Upper lobe of right lung (tissue), 1 donor: ENCODE measurements around the gene CD7. TPM values are rescaled to one million over a fixed set of nuclear protein-coding genes. Genes with fewer than 3 reads are reported as not detected.

Source experiments
- ATAC-seq: fragments of 200-7000 bp; cut with Tn5 transposase; one replicate; pipeline ENCODE4 v1.9.1; 2020; ENCODE audit warnings: mild to moderate bottlenecking, moderate library complexity
- DNase-seq: peaks from one replicate; pipeline ENCODE4 v3.0.0-alpha.2; 2020
- H3K27ac ChIP-seq: fragments of 200-600 bp; one replicate; pipeline ENCODE4 v1.8.0; 2022
- H3K27me3 ChIP-seq: fragments of 200-600 bp; one replicate; pipeline ENCODE4 v1.8.0; 2022; ENCODE audit warnings: mild to moderate bottlenecking
- H3K36me3 ChIP-seq: fragments of 200-600 bp; one replicate; pipeline ENCODE4 v1.8.0; 2022
- H3K4me1 ChIP-seq: fragments of 200-600 bp; one replicate; pipeline ENCODE4 v1.8.0; 2022
- H3K4me3 ChIP-seq: fragments of 200-600 bp; one replicate; pipeline ENCODE4 v1.8.0; 2022; ENCODE audit warnings: mild to moderate bottlenecking
- H3K9me3 ChIP-seq: fragments of 200-600 bp; one replicate; pipeline ENCODE4 v1.8.0; 2022
- CTCF ChIP-seq: fragments of 200-600 bp; IDR thresholded peaks from one replicate; pipeline ENCODE4 v1.8.0; 2022; ENCODE audit warnings: antibody characterized with exemption
- intact Hi-C: fragments of 100-400 bp; cut with DNase I; formaldehyde crosslinking; loops from one replicate; pipeline ENCODE4 v1.11.0; 2022
- total RNA-seq: library from RNA; stranded (reverse); fragmentation: NEBNext Ultra II Directional; extraction: Animal tissue kit (Norgen Biotek cat#: 25700); gene quantifications from one replicate; pipeline ENCODE4 v1.2.1, GENCODE V29; 2021
- donor health status: DM: no; HTN: yes; CAD: no; lungs with severe emphysema.

The CD7 gene
- total RNA-seq, 1 donor from 2014 or later, result 7.2 TPM

DNA sequence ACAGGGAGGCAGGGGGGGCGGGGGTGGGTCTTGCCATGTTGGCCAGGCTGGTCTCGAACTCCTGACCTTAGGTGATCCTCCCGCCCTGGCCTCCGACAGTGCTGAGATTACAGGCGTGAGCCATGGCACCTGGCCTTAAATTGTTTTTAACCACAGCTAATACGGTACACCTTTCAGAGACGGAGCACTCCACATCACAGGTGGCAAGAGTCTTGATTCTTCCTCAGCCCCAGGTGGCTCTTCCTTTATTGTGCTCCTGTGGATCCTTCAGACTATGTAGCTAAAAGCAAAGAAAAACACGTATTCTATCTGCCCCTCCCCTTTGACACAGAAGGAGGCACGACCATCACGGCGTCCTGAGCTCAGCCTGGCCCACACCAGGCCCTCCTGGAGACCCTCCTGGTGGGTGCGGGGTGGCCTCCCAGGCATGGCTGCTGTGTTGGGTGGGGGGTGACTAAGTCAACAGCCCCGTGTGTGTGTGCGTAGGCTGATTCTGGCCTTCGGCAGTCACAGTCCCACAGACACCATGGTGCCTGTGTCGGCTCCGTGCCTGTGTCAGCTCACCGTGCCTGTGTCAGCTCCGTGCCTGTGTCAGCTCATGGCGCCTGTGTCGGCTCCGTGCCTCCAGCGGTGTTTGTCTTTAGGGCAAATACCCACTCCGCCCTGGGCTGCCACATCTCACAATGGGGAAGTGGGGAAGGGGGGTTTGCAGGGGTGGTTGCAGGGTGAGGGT, 26.9 kb upstream of the CD7 start:
- DNase-seq, result no peak
- H3K9me3 ChIP-seq, result no peaks in the 10 kb centered on the region
- no peak overlapping the region for H3K4me3 ChIP-seq
- peaks cover 5% of the 10 kb centered on the region for H3K27me3 ChIP-seq
- peaks cover 3% of the 10 kb centered on the region for H3K4me1 ChIP-seq
- ATAC-seq, result peak; percentile 26
- intact Hi-C loops, result no loop called here
- no peak overlapping the region for H3K27ac ChIP-seq
- no peaks in the 10 kb centered on the region for H3K36me3 ChIP-seq
- TF ChIP-seq CTCF, result no peak

DNA sequence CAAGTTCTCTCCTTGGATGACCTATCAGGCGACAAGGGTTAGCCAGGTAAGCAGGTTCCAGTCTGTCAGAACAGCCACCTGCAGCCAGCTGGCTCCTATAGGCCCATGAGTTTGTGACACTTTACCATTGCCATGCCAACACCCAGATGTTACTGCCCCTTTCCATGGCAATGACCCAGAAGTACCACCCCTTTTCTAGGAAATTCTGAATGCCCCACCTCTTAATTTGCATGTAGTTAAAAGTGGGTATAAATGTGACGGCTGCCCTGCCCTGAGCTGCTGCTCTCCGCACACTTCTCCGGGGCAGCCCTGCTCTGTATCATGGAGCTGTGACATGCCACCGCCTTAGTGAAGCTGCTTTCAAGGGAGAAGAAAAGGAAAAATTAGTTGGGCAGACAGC, 26.2 kb upstream of the CD7 start:
- Histone ChIP-seq H3K27ac (no peak overlapping the region), H3K36me3 (no peaks in the 10 kb centered on the region), H3K9me3 (no peaks in the 10 kb centered on the region), H3K27me3 (peaks cover 4% of the 10 kb centered on the region), H3K4me1 (peaks cover 11% of the 10 kb centered on the region), H3K4me3 (no peak overlapping the region)
- no peak for DNase-seq
- no peak for TF ChIP-seq CTCF
- intact Hi-C loops, result no loop called here
- no peak for ATAC-seq

GRCh38 chr17:82342361-82343079, 25.1 kb upstream of the CD7 start:
- H3K9me3 ChIP-seq, result no peaks in the 10 kb centered on the region
- intact Hi-C loops, result no loop called here
- no peaks in the 10 kb centered on the region for H3K27me3 ChIP-seq
- peaks cover 13% of the 10 kb centered on the region for H3K4me1 ChIP-seq
- H3K4me3 ChIP-seq, result no peak overlapping the region
- ATAC-seq, result no peak
- TF ChIP-seq CTCF, result no peak
- no peak for DNase-seq
- no peaks in the 10 kb centered on the region for H3K36me3 ChIP-seq
- H3K27ac ChIP-seq, result no peak overlapping the region

- no peaks in the 10 kb centered on the region for H3K36me3 ChIP-seq
- intact Hi-C loops, result loop anchor here (10.0 kb wide), 1 partner anchor 305 kb away; the partner anchor contains the start of genes DCXR and RAC3
- no peak for DNase-seq
- peak; percentile 61 for ATAC-seq
- H3K27me3 ChIP-seq, result no peaks in the 10 kb centered on the region
- H3K4me1 ChIP-seq, result peaks cover 19% of the 10 kb centered on the region
- H3K27ac ChIP-seq, result peak overlapping the region; percentile 60
- TF ChIP-seq CTCF, result no peak
- peak overlapping the region; percentile 21 for H3K4me3 ChIP-seq
- no peaks in the 10 kb centered on the region for H3K9me3 ChIP-seq
Observed at GRCh38 chr17:82339634-82340580, 22.5 kb upstream of the CD7 start.

DNA sequence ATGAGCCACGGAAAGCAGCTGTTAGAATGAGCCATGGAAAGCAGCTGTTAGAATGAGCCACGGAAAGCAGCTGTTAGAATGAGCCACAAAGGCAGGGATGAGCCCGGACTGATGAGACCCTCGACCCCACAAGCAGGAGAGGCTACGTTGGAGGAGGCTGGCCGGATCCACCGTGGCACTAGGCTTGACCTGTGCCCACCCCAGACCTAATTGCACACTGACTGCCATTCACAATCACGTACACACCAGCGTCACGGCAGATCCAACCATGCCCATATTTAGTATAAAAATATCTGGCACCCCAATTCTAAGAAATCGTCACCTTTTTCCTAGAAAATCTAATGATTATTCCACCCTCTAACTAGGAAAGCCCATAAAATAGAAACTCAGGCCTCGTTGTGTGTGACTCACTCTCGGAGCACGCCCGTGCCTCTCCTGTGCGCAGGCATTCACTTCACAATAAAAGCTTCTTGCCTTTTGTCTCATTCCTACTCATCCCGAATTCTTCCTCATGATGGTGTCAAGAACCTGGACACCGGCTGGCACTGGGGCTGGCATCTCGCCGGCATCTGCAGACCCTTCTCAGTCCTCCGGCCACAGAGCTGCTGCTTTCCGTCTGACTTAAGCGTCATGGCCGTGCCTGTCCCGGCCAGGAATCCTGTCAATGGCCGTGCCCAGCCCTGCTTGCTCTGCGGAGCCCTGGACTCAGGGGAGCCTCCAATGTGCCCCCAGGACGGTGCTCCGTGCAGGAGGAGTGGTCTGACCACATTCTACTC, 21.6 kb upstream of the CD7 start:
- ATAC-seq (peak; percentile 55), DNase-seq (no peak)
- H3K27me3 ChIP-seq, result no peaks in the 10 kb centered on the region
- H3K27ac ChIP-seq, result peak overlapping the region; percentile 60
- H3K4me3 ChIP-seq, result peak overlapping the region; percentile 21
- no peak for TF ChIP-seq CTCF
- no peaks in the 10 kb centered on the region for H3K36me3 ChIP-seq
- H3K4me1 ChIP-seq, result peaks cover 26% of the 10 kb centered on the region
- no peaks in the 10 kb centered on the region for H3K9me3 ChIP-seq
- intact Hi-C loops, result loop anchor here (10.0 kb wide), 1 partner anchor 304 kb away; the partner anchor contains the start of genes DCXR and RAC3
